ENCODE results near the gene TACO1.

The TACO1 gene

GRCh38 chr17:63644846-63645245 lies 44.2 kb downstream of the TACO1 start:
- TF ChIP-seq CREB1 (IDR thresholded peaks at IDR 0.05; ENCODE audit: low read depth) (no peak), TCF12 (IDR thresholded peaks at IDR 0.05; ENCODE audit: low read depth) (no peak), ZBTB7A (IDR thresholded peaks at IDR 0.05; ENCODE audit: low read depth) (no peak), TEAD4 (IDR thresholded peaks at IDR 0.05) (no peak), RAD21 (IDR thresholded peaks at IDR 0.05; ENCODE audit: low read depth) (no peak), EP300 (IDR thresholded peaks at IDR 0.05; ENCODE audit: borderline replicate concordance) (no peak)

DNA sequence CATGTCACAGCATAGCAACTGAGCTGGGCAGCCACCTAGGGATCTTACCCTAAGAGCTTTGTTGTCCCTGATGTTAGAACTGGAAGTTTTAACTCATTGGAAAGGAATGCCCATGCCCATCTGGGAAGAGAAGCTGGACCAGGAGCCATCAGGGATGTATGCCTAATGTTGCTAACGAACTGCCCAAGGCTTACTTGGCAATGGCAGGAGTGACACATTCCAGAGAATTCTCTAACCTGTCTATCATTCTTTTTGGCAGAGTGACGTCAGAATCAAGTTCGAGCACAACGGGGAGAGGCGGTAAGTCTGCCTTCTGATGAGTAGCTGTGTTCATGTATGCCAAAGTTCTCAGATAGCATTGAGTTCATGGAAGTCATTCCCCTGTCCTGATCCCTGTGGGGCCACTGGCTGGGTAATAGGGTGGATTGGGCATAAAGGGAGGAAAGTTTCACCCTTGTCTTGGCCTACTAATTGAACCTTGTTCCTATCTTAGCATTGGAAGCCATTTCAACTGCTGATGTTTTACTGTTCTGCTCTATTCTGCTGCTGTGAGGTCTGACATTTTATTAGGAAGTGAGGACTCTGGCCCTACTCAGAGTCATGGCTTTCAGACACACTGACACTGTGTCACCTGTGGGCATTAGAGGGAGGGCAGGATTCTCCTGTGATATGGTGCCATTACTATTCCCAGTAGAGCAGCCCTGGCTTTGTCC lies 45.2 kb downstream of the TACO1 start:
- TF ChIP-seq YY1 (IDR thresholded peaks at IDR 0.05; ENCODE audit: low read depth), result no peak
- TF ChIP-seq CEBPB (IDR thresholded peaks at IDR 0.05), result no peak
- no peak for TF ChIP-seq USF1 (IDR thresholded peaks at IDR 0.05)

- TF ChIP-seq YY1 (IDR thresholded peaks at IDR 0.05; ENCODE audit: low read depth) (no peak), FOXM1 (IDR thresholded peaks at IDR 0.05; ENCODE audit: borderline replicate concordance, low read depth) (no peak), USF1 (IDR thresholded peaks at IDR 0.05) (no peak), EGR1 (IDR thresholded peaks at IDR 0.05) (no peak), MAX (IDR thresholded peaks at IDR 0.05) (no peak), TEAD4 (IDR thresholded peaks at IDR 0.05) (no peak), CREB1 (IDR thresholded peaks at IDR 0.05; ENCODE audit: low read depth) (no peak), RAD21 (IDR thresholded peaks at IDR 0.05; ENCODE audit: low read depth) (no peak), NFIC (IDR thresholded peaks at IDR 0.05) (no peak), CEBPB (IDR thresholded peaks at IDR 0.05) (no peak), ZBTB7A (IDR thresholded peaks at IDR 0.05; ENCODE audit: low read depth) (no peak), TAF1 (IDR thresholded peaks at IDR 0.05; ENCODE audit: low read depth) (no peak), EP300 (IDR thresholded peaks at IDR 0.05; ENCODE audit: borderline replicate concordance) (no peak)
- TF ChIP-seq, protein P1, sequence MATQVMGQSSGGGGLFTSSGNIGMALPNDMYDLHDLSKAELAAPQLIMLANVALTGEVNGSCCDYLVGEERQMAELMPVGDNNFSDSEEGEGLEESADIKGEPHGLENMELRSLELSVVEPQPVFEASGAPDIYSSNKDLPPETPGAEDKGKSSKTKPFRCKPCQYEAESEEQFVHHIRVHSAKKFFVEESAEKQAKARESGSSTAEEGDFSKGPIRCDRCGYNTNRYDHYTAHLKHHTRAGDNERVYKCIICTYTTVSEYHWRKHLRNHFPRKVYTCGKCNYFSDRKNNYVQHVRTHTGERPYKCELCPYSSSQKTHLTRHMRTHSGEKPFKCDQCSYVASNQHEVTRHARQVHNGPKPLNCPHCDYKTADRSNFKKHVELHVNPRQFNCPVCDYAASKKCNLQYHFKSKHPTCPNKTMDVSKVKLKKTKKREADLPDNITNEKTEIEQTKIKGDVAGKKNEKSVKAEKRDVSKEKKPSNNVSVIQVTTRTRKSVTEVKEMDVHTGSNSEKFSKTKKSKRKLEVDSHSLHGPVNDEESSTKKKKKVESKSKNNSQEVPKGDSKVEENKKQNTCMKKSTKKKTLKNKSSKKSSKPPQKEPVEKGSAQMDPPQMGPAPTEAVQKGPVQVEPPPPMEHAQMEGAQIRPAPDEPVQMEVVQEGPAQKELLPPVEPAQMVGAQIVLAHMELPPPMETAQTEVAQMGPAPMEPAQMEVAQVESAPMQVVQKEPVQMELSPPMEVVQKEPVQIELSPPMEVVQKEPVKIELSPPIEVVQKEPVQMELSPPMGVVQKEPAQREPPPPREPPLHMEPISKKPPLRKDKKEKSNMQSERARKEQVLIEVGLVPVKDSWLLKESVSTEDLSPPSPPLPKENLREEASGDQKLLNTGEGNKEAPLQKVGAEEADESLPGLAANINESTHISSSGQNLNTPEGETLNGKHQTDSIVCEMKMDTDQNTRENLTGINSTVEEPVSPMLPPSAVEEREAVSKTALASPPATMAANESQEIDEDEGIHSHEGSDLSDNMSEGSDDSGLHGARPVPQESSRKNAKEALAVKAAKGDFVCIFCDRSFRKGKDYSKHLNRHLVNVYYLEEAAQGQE (IDR thresholded peaks at IDR 0.05; ENCODE audit: low read depth), result no peak
Observed at GRCh38 chr17:63646488-63646806, 45.8 kb downstream of the TACO1 start.

DNA sequence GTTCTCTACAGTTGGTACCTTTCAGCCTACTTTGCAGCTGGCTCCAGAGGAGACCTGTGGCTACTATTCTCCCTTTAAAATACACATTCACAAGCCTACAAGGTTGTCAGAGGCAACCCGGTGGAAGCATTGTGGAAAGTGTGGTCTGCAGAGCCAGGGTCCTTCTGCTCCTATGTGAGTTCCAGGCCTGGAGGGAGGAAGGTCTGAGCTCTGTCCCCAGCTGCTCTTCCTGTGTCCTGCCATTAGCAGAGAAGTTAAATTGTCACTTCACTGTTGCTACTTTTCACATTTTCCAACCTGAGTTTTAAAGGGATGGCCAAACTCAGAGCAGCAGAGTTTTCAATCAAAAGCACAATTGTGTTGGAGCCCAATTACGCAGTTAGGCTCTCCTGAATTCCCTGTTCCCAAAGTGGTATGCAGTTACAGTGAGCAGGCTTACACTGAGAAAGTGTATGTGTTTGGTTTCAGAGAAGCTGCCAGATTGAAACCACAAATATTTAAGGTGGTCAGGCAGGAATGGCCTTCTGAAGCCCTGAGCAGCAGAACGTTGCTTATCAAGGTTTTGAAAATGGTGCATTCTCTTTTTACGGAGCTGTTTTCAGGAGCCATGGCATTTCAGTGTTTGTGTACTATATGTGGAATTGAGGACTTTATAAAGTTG lies 46.5 kb downstream of the TACO1 start:
- TF ChIP-seq TAF1 (IDR thresholded peaks at IDR 0.05; ENCODE audit: low read depth) (no peak), EGR1 (IDR thresholded peaks at IDR 0.05) (no peak), EP300 (IDR thresholded peaks at IDR 0.05; ENCODE audit: borderline replicate concordance) (no peak), YY1 (IDR thresholded peaks at IDR 0.05; ENCODE audit: low read depth) (no peak), TCF12 (IDR thresholded peaks at IDR 0.05; ENCODE audit: low read depth) (no peak), TEAD4 (IDR thresholded peaks at IDR 0.05) (no peak), CEBPB (IDR thresholded peaks at IDR 0.05) (no peak), MAX (IDR thresholded peaks at IDR 0.05) (no peak)

DNA sequence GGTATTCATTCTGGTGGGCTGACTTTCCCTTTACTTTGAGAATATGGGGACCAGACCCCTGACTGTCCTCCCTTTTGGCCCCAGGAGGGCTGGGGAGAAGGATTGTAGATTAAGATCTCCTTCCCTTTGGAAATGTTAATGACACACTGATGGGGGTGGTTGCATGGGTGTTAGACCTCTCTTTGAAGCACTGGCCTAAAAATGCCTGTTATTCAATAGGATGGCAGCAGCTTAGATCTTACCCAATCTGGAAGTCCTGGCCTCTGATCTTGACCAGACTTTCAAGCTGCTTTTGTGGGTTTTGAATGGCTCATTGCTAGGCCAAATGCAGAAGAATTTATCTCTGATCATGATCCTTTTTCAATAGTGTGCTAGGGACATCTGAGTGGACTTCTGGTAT lies 47.2 kb downstream of the TACO1 start:
- TF ChIP-seq RAD21 (IDR thresholded peaks at IDR 0.05; ENCODE audit: low read depth) (no peak), TEAD4 (IDR thresholded peaks at IDR 0.05) (no peak), CEBPB (IDR thresholded peaks at IDR 0.05) (no peak), CREB1 (IDR thresholded peaks at IDR 0.05; ENCODE audit: low read depth) (no peak), MAX (IDR thresholded peaks at IDR 0.05) (no peak), EGR1 (IDR thresholded peaks at IDR 0.05) (no peak), TAF1 (IDR thresholded peaks at IDR 0.05; ENCODE audit: low read depth) (no peak), EP300 (IDR thresholded peaks at IDR 0.05; ENCODE audit: borderline replicate concordance) (no peak), USF1 (IDR thresholded peaks at IDR 0.05) (no peak), ZBTB7A (IDR thresholded peaks at IDR 0.05; ENCODE audit: low read depth) (no peak), TCF12 (IDR thresholded peaks at IDR 0.05; ENCODE audit: low read depth) (no peak), NFIC (IDR thresholded peaks at IDR 0.05) (no peak)
- TF ChIP-seq, protein P1 (IDR thresholded peaks at IDR 0.05; ENCODE audit: low read depth), result no peak

Measured in Ishikawa (cell line).